ENCODE results near the gene PRR35.

GRCh38 chr16:535446-536405 lies 24.5 kb upstream of the PRR35 start:
- TF ChIP-seq POLR2A (IDR thresholded peaks at IDR 0.05) (no peak), CTCF (IDR thresholded peaks at IDR 0.05) (no peak), POLR2AphosphoS5 (IDR thresholded peaks at IDR 0.05) (no peak), EP300 (IDR thresholded peaks at IDR 0.05) (no peak)

Data from upper lobe of left lung (tissue), 4 donors.